C4-2B (cell line): ENCODE measurements around the gene RASAL2.

Experiments
- CTCF ChIP-seq: fragments of 450-650 bp; conservative IDR thresholded peaks from 2 replicates; pipeline ENCODE4 v1.5.1; 2017; ENCODE audit warnings: mild to moderate bottlenecking
- ZFX ChIP-seq: fragments of 450-650 bp; IDR thresholded peaks from 2 replicates; pipeline ENCODE4 v1.6.1; 2017

GRCh38 chr1:178456472-178456871, 362.6 kb downstream of the RASAL2 start:
- TF ChIP-seq CTCF (no peak), ZFX (no peak)
